Upper lobe of right lung (tissue), 1 donor: ENCODE results near the gene IGDCC3. TPM values are rescaled to one million over a fixed set of nuclear protein-coding genes. Genes with fewer than 3 reads are reported as not detected.
A peak's percentile ranks its signal among the peaks of the same experiment; 100 is the strongest.

Experiments used
- ATAC-seq: fragments of 200-7000 bp; cut with Tn5 transposase; one replicate; pipeline ENCODE4 v1.9.1; 2020; ENCODE audit warnings: mild to moderate bottlenecking, moderate library complexity
- DNase-seq: peaks from one replicate; pipeline ENCODE4 v3.0.0-alpha.2; 2020
- H3K27ac ChIP-seq: fragments of 200-600 bp; one replicate; pipeline ENCODE4 v1.8.0; 2022
- H3K27me3 ChIP-seq: fragments of 200-600 bp; one replicate; pipeline ENCODE4 v1.8.0; 2022; ENCODE audit warnings: mild to moderate bottlenecking
- H3K36me3 ChIP-seq: fragments of 200-600 bp; one replicate; pipeline ENCODE4 v1.8.0; 2022
- H3K4me1 ChIP-seq: fragments of 200-600 bp; one replicate; pipeline ENCODE4 v1.8.0; 2022
- H3K4me3 ChIP-seq: fragments of 200-600 bp; one replicate; pipeline ENCODE4 v1.8.0; 2022; ENCODE audit warnings: mild to moderate bottlenecking
- H3K9me3 ChIP-seq: fragments of 200-600 bp; one replicate; pipeline ENCODE4 v1.8.0; 2022
- intact Hi-C: fragments of 100-400 bp; cut with DNase I; formaldehyde crosslinking; loops from one replicate; pipeline ENCODE4 v1.11.0; 2022
- total RNA-seq: library from RNA; stranded (reverse); fragmentation: NEBNext Ultra II Directional; extraction: Animal tissue kit (Norgen Biotek cat#: 25700); gene quantifications from one replicate; pipeline ENCODE4 v1.2.1, GENCODE V29; 2021
- TF ChIP-seq, protein P1 (sequence below): fragments of 200-600 bp; IDR thresholded peaks from one replicate; pipeline ENCODE4 v1.8.0; 2022; ENCODE audit warnings: antibody characterized with exemption
- donor health status: DM: no; HTN: yes; CAD: no; lungs with severe emphysema.

IGDCC3 gene
- total RNA-seq, 1 donor from 2014 or later, result not detected

DNA sequence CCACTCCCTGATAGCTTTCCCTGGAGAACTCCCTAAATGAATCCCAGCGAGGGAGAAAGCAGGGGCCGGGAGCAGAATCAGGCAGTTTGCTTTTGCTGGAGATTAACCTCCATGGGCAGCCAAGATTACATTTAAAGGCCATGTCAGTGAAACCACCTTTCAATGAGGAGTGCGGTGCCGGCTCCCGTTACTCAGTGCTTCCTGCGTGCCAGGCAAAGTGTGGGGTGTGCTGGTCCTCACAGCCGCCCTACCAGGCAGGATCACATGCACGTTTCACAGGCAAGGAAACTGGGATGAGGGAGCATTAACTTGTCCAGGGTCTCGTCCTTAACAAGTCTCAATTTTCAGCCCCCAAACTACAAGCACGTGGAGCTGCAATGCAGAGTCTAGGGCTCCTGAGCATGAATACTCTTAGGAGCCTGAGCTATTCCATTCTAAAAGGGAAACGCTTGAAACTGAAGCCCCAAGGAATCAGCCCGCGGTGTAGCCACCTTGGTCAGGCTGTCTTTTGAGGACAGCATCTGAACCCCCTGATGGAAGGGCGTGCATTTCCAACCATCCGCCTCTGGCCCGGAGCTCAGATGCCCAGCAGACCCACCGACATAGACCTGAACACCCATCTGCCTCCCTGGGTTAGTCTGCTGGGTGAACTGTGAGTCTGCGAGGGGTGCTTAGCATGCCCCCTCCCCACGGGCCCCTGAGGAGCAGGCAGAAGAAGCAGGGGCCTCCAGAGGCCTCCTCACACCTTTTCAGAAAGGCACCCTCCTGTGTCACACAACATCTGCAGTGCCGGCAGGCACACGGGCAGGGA lies 5.6 kb downstream of the IGDCC3 start:
- Histone ChIP-seq H3K27me3 (peaks cover 32% of the 10 kb centered on the region), H3K9me3 (no peaks in the 10 kb centered on the region), H3K36me3 (no peaks in the 10 kb centered on the region), H3K4me1 (peaks cover 10% of the 10 kb centered on the region), H3K27ac (no peak overlapping the region), H3K4me3 (no peak overlapping the region)
- intact Hi-C loops, result no loop called here
- ATAC-seq, result no peak
- TF ChIP-seq, protein P1, sequence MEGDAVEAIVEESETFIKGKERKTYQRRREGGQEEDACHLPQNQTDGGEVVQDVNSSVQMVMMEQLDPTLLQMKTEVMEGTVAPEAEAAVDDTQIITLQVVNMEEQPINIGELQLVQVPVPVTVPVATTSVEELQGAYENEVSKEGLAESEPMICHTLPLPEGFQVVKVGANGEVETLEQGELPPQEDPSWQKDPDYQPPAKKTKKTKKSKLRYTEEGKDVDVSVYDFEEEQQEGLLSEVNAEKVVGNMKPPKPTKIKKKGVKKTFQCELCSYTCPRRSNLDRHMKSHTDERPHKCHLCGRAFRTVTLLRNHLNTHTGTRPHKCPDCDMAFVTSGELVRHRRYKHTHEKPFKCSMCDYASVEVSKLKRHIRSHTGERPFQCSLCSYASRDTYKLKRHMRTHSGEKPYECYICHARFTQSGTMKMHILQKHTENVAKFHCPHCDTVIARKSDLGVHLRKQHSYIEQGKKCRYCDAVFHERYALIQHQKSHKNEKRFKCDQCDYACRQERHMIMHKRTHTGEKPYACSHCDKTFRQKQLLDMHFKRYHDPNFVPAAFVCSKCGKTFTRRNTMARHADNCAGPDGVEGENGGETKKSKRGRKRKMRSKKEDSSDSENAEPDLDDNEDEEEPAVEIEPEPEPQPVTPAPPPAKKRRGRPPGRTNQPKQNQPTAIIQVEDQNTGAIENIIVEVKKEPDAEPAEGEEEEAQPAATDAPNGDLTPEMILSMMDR, result no peak
- DNase-seq, result peak; percentile 34

DNA sequence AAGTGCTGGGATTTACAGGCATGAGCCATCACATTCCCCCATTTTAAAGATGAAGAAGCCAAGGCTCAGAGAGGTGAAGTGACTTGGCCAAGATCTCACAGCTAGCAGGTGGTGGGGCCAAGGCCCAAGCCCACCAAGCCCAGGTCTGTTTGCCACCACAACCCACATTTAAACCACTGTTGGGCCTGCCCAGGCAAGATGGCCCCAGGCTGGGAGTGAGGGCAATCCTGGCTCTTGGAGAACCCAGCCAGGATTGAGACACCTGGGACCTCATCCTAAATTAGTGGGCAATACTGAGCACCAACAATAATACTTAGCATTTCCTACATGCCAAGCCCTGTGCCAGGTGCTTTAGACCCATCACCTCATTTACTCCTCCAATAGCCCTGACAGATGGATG lies 6.9 kb downstream of the IGDCC3 start:
- no peak for ATAC-seq
- peak; percentile 19 for DNase-seq
- intact Hi-C loops, result no loop called here
- no peaks in the 10 kb centered on the region for H3K4me1 ChIP-seq
- no peaks in the 10 kb centered on the region for H3K36me3 ChIP-seq
- H3K4me3 ChIP-seq, result no peak overlapping the region
- H3K27ac ChIP-seq, result no peak overlapping the region
- no peaks in the 10 kb centered on the region for H3K9me3 ChIP-seq
- peaks cover 21% of the 10 kb centered on the region for H3K27me3 ChIP-seq
- TF ChIP-seq, protein P1, result no peak

DNA sequence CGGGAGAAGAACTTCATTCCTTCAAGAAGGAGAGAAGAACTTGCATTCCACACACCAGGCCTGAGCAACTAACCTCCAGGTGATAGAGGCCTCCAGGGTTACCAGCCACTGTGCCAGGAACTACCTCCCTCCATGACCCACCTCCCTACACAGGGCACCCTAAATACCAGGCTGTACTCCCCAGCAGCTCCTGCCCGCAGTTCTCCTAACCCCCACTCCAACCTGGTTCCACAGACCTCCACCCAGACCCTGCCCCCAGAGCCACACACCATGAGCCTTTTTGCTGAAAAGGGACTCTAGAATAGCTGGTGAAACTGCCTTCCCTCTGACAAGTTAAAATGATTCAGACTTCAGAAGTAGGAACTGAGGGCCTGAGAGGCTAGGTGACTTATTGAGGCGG lies 8.2 kb downstream of the IGDCC3 start:
- Histone ChIP-seq H3K36me3 (no peaks in the 10 kb centered on the region), H3K4me1 (no peaks in the 10 kb centered on the region), H3K27me3 (peaks cover 9% of the 10 kb centered on the region), H3K27ac (no peak overlapping the region), H3K4me3 (no peak overlapping the region), H3K9me3 (no peaks in the 10 kb centered on the region)
- intact Hi-C loops, result no loop called here
- TF ChIP-seq, protein P1, result no peak
- ATAC-seq (no peak), DNase-seq (peak; percentile 6)

DNA sequence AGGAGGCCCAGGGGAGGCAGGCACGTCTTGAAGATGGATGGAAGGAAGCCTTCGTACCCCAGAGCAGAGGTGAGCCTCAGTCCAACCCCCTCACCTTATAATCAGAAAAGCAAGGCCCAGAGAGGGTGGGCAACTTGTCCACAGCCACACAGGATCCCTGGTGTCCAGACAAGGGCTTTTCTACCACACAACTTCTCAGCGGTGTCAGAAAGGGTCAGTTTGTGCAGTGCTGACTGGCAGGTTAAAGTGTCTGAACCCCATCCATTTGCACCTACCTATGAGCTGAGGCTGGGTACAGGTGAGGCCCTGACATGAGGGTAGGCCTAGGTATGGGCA lies 8.6 kb downstream of the IGDCC3 start:
- Histone ChIP-seq H3K36me3 (no peaks in the 10 kb centered on the region), H3K4me1 (no peaks in the 10 kb centered on the region), H3K4me3 (no peak overlapping the region), H3K9me3 (no peaks in the 10 kb centered on the region), H3K27me3 (peaks cover 6% of the 10 kb centered on the region), H3K27ac (no peak overlapping the region)
- TF ChIP-seq, protein P1, result no peak
- ATAC-seq (no peak), DNase-seq (peak; percentile 15)
- intact Hi-C loops, result no loop called here

DNA sequence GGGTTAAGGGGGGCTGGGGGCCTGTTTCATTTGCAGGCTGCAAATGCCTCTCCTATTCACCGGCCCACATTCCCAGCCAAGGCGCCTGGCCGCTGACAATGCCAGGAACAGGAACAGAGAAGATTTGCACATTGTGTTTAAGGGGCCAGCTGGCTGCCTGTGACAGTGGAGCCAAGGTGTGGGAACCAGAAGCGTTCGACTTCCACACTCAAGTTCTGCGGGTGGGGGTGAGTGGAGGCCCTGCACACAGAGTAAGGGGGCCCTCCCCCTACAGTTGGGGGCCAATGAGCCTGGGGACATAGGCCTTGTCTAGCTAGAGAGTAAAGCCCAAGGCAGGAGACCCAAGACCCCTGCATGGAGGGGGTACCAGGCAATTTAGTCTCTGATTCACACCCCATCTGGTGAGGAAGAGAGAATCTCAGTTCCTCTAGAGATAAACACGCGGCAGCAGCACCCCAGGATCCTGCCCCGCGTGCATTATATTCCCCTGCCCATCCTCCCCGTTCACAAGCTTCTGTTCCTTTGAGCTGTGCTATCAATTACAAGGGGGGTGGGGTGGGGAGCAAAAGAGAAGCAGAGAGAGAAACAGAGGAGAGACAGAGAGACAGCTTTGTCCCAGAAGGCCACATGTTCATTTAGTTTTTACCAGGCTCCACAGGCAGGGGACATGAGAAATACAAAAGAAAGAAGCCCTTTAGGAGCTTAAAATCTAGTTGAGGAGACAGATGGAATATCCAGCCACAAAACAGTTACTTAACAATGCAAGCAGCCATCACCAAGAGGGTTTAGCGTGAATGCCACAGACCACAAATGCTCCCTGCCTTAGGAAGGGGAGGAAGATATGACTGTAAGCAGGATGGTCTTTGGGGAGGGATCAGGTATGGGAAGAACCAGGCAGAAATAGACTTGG lies 9.2 kb downstream of the IGDCC3 start:
- ATAC-seq (no peak), DNase-seq (peak; percentile 43)
- H3K36me3 ChIP-seq, result no peaks in the 10 kb centered on the region
- no peaks in the 10 kb centered on the region for H3K9me3 ChIP-seq
- no peaks in the 10 kb centered on the region for H3K4me1 ChIP-seq
- peaks cover 6% of the 10 kb centered on the region for H3K27me3 ChIP-seq
- no peak overlapping the region for H3K4me3 ChIP-seq
- H3K27ac ChIP-seq, result no peak overlapping the region
- TF ChIP-seq, protein P1, result no peak
- intact Hi-C loops, result no loop called here
